Measurements from ENCODE around the gene SHC3. TPM values are rescaled to one million over a fixed set of nuclear protein-coding genes. Genes with fewer than 3 reads are reported as not detected.
A peak's percentile ranks its signal among the peaks of the same experiment; 100 is the strongest.

Gene SHC3
- polyA plus RNA-seq, 3 donors, result not detected

DNA sequence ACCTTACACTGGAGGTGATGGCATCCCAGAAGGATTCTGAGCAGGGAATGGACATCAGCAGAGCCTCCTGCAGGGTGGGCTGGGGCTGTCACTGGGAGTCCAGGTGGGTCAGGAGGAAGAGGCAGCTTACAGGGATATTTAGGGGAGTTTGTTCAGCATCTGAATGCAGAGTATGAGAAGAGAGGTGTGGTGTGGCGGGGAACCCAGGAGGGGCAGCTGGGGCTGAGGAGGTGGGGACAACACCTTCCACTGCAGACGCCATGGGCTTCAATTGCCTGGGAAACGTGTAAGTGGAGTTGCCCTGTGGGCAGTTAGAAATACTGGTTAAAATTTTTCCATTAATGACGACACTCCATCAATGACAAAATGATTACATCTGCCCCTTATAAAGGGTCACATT is 153.9 kb downstream of the SHC3 start:
- H3K27ac ChIP-seq (ENCODE audit: low read depth in 1 of 2, low read length in 2 of 2), result no peak overlapping the region
- Mint-ChIP-seq H3K36me3 (no peaks in the 10 kb centered on the region), H3K9me3 (peaks cover under 1 to 8% (median 4%) of the 10 kb centered on the region in 7 donors), H3K4me3 (no peak overlapping the region), H3K27ac (no peak overlapping the region), H3K27me3 (ENCODE audit: low read depth in 3 of 3) (peaks cover 4 to 17% (median 8%) of the 10 kb centered on the region in 3 donors), H3K4me1 (peaks cover 21% of the 10 kb centered on the region)
- no peaks in the 10 kb centered on the region for H3K27me3 ChIP-seq (ENCODE audit: control insufficient read depth in 2 of 2, insufficient read depth in 2 of 2, low read length in 2 of 2)
- 91% methylated on average over 1 of the region's 4 CpGs for WGBS (ENCODE audit: insufficient coverage)
- TF ChIP-seq, protein P1, sequence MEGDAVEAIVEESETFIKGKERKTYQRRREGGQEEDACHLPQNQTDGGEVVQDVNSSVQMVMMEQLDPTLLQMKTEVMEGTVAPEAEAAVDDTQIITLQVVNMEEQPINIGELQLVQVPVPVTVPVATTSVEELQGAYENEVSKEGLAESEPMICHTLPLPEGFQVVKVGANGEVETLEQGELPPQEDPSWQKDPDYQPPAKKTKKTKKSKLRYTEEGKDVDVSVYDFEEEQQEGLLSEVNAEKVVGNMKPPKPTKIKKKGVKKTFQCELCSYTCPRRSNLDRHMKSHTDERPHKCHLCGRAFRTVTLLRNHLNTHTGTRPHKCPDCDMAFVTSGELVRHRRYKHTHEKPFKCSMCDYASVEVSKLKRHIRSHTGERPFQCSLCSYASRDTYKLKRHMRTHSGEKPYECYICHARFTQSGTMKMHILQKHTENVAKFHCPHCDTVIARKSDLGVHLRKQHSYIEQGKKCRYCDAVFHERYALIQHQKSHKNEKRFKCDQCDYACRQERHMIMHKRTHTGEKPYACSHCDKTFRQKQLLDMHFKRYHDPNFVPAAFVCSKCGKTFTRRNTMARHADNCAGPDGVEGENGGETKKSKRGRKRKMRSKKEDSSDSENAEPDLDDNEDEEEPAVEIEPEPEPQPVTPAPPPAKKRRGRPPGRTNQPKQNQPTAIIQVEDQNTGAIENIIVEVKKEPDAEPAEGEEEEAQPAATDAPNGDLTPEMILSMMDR (IDR thresholded peaks at IDR 0.05), result no peak
- no peaks in the 10 kb centered on the region for H3K9me3 ChIP-seq (replicated peaks in 1 of 2; ENCODE audit: control insufficient read depth in 1 of 2, insufficient read depth in 1 of 2, low read length in 2 of 2)
- peaks cover 27 to 28% of the 10 kb centered on the region in 2 donors for H3K4me1 ChIP-seq (ENCODE audit: control insufficient read depth in 1 of 2, insufficient read depth in 2 of 2, low read length in 2 of 2)
- DNase-seq, result no peak
- H3K79me2 ChIP-seq (ENCODE audit: insufficient read depth, low read length), result no peaks in the 10 kb centered on the region
- no peak overlapping the region for H2AFZ ChIP-seq (ENCODE audit: insufficient read depth, low read depth, low read length, poor library complexity, severe bottlenecking)
- no peak overlapping the region for H3K9ac ChIP-seq (ENCODE audit: insufficient read depth, low read length, poor library complexity, severe bottlenecking)
- H3K4me2 ChIP-seq (replicated peaks; ENCODE audit: extremely low read depth, low read length, poor library complexity, severe bottlenecking), result no peak overlapping the region
- intact Hi-C loops (cut with micrococcal nuclease), result no loop called here
- no peaks in the 10 kb centered on the region for H3K36me3 ChIP-seq (replicated peaks in 1 of 2; ENCODE audit: control insufficient read depth in 1 of 2, insufficient read depth in 2 of 2, low read length in 2 of 2)
- no peaks in the 10 kb centered on the region for H4K20me1 ChIP-seq (ENCODE audit: insufficient read depth, low read length)
- no peak overlapping the region for H3K4me3 ChIP-seq (replicated peaks in 1 of 3; ENCODE audit: low read depth in 2 of 3, low read length in 3 of 3)

DNA sequence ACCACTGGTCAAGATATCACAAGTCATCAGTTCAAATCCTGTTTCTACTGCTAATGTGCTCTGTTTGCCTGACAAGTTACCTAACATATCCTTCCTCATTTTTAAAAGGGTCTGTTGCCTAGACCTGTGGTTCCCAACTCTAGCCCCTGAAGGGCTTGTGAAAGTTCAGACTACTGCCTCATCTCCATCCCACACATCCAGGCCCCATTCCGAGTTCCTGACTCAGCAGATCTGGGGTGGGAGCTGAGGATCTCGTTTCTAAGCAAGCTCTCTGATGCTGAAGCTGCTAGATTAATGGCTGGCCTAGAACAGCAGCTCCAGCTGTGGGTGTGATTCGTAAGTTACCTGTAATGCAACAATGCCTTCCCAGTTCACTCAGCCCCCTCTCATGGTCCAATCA is 154.9 kb downstream of the SHC3 start:
- TF ChIP-seq, protein P1 (IDR thresholded peaks at IDR 0.05), result no peak
- Histone ChIP-seq H3K79me2 (ENCODE audit: insufficient read depth, low read length) (no peaks in the 10 kb centered on the region), H3K4me3 (replicated peaks in 1 of 3; ENCODE audit: low read depth in 2 of 3, low read length in 3 of 3) (no peak overlapping the region), H3K9ac (ENCODE audit: insufficient read depth, low read length, poor library complexity, severe bottlenecking) (no peak overlapping the region), H3K36me3 (replicated peaks in 1 of 2; ENCODE audit: control insufficient read depth in 1 of 2, insufficient read depth in 2 of 2, low read length in 2 of 2) (no peaks in the 10 kb centered on the region), H3K27ac (ENCODE audit: low read depth in 1 of 2, low read length in 2 of 2) (no peak overlapping the region), H3K4me1 (ENCODE audit: control insufficient read depth in 1 of 2, insufficient read depth in 2 of 2, low read length in 2 of 2) (peaks cover 27 to 28% of the 10 kb centered on the region in 2 donors), H3K9me3 (replicated peaks in 1 of 2; ENCODE audit: control insufficient read depth in 1 of 2, insufficient read depth in 1 of 2, low read length in 2 of 2) (peaks cover 0 to 1% of the 10 kb centered on the region in 2 donors), H3K4me2 (replicated peaks; ENCODE audit: extremely low read depth, low read length, poor library complexity, severe bottlenecking) (no peak overlapping the region), H4K20me1 (ENCODE audit: insufficient read depth, low read length) (no peaks in the 10 kb centered on the region), H3K27me3 (ENCODE audit: control insufficient read depth in 2 of 2, insufficient read depth in 2 of 2, low read length in 2 of 2) (no peaks in the 10 kb centered on the region), H2AFZ (ENCODE audit: insufficient read depth, low read depth, low read length, poor library complexity, severe bottlenecking) (no peak overlapping the region)
- no peak overlapping the region for H3K4me3 Mint-ChIP-seq
- no peaks in the 10 kb centered on the region for H3K36me3 Mint-ChIP-seq
- intact Hi-C loops (cut with micrococcal nuclease), result no loop called here
- H3K9me3 Mint-ChIP-seq, result peaks cover 0 to 6% (median 0%) of the 10 kb centered on the region in 7 donors
- DNase-seq, result peak in 2 of 3 donors; percentile 44 to 48
- peak overlapping the region in 1 of 7 donors; percentile 46 for H3K27ac Mint-ChIP-seq
- H3K27me3 Mint-ChIP-seq (ENCODE audit: low read depth in 3 of 3), result peaks cover 4 to 15% (median 8%) of the 10 kb centered on the region in 3 donors
- WGBS (ENCODE audit: insufficient coverage), result 60% methylated on average over 1 of the region's 3 CpGs
- peaks cover 21% of the 10 kb centered on the region for H3K4me1 Mint-ChIP-seq
